ENCODE data around the gene TGFBR1.

Gene TGFBR1

DNA sequence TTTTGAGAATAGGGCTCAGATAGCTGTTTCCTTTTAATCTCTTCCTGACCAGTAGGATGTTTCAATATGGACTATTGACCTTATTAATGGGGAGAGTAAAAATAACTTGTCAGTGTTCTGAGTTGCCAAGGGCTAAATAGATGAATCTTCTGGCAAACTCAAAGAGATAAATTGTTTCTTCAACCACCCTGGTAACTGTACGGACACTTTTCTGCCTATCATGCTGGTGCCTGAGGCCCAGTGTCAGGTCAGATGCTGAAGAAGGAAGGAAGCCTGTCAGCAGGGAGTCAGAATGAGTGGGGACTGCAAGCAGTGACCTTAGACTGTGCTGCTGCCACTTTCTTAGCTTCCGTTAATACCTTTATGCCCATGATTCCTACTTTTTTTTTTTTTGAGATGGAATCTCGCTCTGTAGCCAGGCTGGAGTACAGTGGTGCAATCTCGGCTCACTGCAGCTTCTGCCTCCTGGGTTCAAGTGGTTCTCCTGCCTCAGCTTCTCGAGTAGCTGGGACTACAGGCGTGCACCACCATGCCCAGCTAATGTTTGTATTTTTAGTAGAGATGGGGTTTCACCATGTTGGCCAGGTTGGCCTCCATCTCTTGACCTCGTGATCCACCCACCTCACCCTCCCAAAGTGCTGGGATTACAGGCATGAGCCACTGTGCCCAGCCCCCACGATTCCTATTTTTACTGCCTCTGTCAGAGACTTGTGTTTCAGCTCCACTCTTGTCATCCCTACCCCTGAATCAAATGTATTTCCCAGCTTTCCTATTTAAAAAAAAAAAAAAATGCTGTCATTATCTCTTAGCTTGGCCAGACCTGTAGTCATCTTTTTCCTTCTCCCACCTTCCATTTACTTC, 33.7 kb downstream of the TGFBR1 start:
- no peak for FAIRE-seq

DNA sequence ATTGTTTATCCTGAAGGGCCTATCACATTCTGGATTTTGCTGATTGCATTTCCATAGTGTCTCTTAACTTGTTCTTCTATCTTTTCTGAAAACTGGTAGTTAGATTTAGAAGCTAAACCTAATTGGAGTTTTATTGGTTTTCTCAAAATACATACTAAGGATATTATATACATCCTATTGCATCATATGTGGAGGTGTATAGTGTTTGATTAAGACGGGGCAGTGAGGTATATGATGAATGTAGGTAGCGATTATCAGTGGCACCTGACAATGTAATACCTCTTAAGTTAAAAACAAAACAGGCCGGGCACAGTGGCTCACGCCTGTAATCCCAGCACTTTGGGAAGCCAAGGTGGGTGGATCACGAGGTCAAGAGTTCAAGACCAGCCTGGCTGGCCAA, 35.0 kb downstream of the TGFBR1 start:
- no peak for FAIRE-seq

DNA sequence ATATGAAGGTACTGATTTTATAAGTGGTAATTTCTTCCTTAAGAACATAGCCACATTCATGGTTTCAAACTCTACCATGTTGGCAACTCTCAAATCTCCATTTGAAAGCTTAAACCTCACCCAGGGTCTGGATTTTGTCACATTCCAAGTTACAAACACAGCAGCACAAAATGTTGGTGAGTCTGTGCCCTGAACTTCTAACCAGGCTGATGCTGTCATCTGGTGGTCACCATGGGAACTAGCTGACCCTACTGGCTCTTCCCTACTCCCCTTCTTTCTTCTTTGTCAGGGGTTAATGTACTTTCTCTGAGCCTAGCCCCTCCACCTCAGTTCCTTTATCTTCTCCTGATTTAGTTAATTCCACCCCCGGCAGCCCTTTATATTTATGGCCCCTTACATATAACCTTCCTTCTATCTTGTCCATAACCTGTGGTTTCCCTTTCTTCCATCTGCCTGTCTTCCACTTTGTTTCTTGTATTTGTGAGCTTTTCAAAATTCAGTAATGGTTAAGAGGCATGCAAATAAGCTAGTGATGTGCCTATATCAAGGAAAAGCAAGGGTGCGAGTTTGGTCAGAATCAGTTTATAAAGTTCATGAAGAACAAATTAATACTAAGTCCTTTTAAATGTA, 35.9 kb downstream of the TGFBR1 start:
- no peak for FAIRE-seq

DNA sequence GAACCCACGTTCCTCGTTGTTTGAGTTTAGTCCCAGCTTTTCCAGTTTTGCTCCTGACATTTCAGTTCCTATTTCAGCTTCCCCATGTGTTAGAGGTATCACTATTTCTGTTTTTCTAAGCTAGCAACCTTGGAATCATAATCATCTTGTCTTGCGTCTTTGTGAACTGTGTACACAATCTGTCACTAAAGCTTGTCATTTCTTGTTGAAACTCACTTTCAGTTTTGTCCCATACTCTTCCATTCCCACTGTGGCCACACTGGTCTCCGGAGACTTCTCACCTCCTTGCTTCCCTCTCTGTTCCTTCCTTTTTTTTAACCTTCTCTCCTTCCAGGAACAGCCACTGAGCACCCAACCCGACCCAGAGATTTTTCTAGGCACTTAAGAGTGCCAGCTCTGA, 36.9 kb downstream of the TGFBR1 start:
- FAIRE-seq = no peak

DNA sequence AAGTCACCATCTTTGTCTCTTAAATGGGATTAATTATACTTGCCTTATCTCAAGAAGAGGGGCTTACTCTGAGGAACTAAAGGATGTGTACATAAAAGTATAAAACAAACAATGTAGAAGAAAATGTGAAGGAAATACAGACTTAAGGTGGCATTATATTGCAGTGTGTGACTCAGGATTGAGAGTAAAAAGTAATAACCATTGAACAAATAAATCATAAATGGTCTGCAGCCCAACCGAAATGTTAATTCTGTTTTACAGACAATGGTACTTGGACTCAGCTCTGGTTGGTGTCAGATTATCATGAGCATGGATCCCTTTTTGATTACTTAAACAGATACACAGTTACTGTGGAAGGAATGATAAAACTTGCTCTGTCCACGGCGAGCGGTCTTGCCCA, 37.4 kb downstream of the TGFBR1 start:
- no peak for FAIRE-seq

DNA sequence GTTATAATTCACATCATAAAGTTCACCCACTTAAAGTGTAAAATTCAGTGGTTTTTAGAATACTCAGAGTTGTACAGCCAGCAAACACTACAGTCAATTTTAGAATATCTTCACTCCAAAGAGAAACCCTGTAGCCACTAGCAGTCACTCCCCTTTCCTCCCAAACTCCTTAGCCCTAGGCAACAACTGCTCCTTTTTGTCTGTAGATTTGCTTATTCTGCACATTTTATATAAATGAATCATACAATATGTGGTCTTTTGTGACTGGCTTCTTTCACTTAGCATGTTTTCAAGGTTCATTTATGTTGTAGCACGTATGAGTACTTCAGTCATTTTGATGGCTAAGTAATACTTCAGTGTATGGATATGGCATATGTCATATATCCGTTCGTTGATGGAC, 38.7 kb downstream of the TGFBR1 start:
- FAIRE-seq = no peak

DNA sequence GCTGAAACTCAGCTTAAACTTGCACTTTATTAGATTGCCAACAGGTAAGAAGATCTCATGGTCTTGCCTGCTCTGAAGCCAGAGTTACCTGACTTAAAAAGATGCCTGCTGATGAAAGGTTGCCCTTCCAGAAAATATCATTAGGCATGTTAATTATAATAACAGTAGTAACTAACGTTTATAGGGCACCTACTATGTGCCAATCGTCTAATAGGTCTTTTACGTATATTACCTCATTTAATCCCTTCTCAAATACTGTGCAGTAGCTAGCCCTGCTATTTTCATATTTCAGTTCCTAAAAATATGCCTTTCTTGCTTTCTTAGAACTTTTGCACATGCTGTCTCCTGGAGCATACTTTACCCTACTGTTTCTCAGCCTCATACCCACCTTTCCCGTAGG, 40.1 kb downstream of the TGFBR1 start:
- FAIRE-seq = no peak

DNA sequence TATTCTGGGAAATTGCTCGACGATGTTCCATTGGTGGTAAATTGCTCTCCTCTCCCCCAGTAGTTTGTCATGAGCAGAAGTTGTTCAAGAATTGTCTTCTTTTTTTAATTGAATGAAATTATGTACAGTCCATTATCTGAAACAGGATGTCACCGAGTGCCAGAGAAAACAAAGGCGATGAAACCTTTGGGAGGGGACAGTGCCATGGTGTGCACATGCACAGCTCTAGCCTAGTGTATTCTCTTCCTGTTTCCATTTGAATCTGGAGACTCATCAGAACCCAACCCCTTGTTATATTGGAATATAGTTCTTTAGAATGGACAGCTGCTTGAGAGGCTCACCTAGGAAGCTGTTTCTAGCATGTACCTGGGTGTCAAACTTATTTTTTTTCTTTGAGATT, 41.7 kb downstream of the TGFBR1 start:
- no peak for FAIRE-seq

DNA sequence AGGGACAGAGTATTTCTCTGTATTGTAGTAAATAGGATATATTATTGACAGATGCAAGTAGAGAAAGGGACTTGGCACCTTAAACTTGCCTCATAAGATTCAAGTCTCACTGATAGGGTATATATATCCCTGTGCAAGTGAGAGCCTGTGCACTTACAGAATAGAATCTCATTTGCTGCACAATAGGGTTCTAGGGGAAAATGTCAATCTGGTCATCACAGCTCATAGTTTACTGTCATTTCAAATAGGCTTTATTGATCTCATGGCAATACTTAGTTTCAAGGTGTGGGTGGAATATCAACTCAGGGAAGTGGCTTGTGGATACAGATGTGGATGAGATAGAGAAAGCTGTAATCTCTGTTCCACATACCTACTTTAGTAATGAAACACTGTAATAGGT, 42.3 kb downstream of the TGFBR1 start:
- FAIRE-seq = no peak

DNA sequence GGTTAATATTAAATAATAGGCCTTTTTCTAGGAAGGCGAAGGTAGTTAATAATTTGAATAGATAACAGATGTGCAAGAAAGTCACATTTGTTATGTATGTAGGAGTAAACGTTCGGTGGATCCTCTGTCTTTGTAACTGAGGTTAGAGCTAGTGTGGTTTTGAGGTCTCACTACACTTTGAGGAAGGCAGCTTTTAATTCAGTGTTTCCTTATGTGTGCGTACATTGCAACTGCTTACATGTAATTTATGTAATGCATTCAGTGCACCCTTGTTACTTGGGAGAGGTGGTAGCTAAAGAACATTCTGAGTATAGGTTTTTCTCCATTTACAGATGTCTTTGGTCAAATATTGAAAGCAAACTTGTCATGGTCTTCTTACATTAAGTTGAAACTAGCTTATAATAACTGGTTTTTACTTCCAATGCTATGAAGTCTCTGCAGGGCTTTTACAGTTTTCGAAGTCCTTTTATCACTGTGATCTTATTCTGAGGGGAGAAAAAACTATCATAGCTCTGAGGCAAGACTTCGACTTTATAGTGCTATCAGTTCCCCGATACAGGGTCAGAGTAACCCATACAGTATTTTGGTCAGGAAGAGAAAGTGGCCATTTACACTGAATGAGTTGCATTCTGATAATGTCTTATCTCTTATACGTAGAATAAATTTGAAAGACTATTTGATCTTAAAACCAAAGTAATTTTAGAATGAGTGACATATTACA, 45.7 kb downstream of the TGFBR1 start:
- FAIRE-seq = no peak

DNA sequence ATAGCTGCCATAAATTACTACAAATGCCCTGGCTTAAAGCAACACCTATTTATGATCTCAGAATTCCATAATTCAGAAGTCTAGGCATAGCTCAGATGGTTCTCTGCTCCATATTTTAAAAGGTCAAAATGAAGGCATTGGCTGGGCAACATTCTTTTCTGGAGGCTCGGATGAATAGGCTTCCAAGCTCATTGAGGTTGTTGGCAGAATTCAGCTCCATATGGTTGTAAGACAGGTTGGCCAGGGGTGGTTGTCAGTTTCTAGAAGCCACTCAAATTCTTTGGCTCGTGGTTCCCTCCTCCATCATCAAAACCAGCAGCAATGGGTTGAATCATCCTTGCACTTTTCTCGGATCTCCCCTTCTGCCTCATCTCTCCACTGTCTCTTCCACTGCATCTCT, 49.4 kb downstream of the TGFBR1 start:
- no peak for FAIRE-seq

DNA sequence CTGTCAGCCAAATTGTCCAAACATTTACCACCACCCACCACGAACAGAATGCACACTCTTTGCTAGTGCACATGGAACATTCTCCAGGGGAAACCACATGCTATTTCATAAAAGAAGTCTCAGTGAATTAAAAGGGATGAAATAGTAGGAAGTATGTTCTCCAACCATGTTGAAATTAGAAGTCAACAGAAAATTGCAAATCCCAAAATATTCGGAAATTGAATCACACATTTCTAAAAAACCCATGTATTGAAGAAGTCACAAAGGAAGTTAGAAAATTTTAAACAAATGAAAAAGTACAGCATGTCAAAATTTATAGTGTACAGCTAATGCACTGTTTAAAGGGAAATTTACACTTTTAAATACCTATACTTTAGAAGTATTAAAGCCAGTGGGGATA, 50.8 kb downstream of the TGFBR1 start:
- no peak for FAIRE-seq

DNA sequence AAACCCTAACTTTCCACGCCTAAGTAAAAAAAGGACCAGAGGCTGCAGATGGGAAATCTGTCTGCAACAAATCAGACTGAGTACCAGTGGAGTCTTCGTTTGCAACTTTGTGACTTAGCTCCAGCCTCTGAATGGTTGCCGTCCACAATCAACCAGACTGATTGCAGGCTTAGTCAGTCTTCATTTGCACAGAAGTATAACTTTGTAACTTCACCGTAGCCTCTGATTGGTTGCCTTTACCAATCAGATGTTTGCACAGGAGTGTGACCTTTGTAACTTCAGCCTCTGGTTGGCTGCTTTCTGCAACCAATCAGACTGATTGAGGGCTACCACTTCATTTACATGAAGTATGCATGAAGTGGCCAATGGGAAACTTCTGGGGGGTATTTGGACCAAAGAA, 53.7 kb downstream of the TGFBR1 start:
- FAIRE-seq = no peak

DNA sequence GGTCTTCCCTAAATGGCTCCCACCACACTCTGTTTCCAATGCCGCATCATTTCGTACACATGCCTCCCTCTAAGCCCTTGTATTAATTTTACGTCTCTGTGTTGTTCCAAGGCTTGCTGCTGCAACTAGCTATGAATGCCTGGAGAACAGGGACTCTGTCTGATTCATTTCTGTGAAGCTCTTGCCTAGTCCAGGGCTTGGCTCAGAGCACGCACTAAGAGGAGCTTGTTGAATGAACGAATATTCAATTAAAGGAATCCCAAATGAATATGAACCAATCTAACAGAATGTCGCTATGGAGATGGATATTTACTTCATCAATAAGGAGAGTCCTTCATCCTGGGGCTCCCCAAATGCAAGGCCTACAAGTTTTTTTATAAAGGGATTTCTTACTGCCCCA, 55.3 kb downstream of the TGFBR1 start:
- FAIRE-seq = no peak

DNA sequence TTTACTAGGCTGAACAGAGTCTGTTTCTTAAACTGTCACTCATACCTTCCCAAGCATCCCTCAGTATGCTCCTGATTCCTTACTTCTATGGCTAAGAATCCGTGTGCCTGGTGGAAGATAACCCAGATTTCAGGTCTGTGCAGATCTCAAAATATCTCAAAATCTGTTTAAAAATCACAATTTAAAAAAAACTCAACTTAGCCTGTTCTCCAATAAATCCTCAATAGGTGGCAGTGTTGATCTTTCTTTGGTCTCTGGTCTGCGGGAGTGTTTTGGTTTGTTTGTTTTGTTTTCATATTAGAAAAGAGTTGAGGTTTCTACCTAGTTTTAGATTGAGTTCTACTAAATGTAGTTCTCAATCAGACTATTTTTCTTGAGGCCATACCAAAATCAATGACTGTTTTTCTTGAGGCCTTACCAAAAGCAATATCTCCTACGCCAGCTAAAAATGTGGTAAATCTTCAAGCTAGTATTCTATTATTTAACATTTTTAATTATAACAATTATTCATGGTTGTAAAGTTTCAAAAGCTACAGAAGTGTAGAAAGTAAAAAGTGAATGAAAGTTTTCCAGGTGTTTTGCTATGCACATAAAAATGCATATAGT, 57.9 kb downstream of the TGFBR1 start:
- FAIRE-seq = no peak

DNA sequence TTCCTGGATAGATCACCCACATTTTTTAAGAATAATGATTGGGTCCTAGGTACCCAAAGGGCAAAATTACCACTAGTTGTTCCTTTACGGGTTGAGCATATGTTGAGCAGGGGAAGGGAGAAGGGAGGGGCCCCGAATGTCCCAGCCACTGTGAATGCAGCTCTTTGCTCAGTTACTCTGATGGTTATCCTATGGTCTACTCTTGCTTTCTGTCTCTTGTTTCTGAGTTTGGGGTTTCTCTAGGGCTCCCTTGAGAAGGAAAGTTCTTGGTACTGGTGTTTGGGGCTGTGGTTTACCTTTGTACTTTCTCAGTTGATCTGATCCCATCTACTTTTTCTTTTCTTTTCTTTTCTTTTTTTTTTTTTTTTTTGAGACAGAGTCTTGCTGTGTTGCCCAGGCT, 61.2 kb downstream of the TGFBR1 start:
- no peak for FAIRE-seq

DNA sequence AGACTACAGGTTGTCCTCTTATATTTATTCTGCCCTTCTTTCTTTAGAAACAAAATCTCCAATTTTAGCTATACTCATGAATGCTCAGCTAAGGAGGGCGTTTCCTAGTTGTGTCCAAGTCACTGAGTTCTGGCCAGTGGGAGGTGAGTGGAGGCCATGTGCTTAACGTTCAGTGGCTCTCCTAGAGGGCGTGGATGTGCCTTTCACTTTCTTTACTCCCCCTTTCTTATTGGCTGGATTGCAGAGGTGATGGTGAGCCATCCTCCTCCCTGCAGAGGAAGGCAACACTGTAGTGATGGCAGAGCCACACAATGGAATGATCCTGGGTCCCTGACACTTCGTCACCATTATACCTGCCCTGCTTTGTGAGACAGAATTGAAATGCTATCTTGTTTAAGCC, 62.2 kb downstream of the TGFBR1 start:
- FAIRE-seq = no peak

DNA sequence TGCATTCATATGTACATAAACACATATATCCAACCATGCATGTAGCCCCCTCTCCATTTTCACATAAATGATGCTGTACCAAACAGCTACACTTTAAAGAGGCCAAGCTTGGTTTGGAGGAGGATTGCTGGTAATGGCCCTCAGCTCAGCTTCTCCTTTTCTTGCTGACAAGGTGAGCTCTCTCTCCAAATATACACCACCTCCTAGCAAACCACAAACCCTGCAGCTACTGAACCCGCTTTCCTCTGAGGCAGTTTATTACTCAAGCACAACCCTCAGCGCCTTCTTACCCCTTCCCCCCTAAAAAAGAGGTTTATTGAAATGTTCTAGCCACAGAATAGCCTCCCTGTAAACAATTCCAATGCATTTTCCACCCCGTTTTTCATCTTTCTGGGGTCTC, 62.8 kb downstream of the TGFBR1 start:
- FAIRE-seq = no peak

DNA sequence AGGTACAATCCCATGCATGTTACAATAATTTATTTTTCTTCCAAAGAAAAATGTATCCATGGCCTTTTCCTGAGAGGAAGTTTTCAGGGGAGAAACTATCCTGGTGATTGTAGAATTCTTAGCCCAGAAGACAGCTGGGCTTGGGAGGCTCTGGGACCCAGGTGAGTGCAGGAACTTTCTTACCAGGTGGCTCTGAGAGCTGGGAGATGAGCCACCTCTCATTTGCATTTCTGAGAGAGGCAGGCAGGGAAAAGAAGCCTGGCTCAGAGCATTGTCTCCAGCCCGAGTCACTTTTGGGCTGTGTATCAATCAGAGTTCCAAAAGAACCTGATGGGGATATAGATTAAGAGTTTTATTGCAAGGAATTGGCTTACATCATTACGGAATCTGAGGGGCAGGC, 64.2 kb downstream of the TGFBR1 start:
- FAIRE-seq = no peak

DNA sequence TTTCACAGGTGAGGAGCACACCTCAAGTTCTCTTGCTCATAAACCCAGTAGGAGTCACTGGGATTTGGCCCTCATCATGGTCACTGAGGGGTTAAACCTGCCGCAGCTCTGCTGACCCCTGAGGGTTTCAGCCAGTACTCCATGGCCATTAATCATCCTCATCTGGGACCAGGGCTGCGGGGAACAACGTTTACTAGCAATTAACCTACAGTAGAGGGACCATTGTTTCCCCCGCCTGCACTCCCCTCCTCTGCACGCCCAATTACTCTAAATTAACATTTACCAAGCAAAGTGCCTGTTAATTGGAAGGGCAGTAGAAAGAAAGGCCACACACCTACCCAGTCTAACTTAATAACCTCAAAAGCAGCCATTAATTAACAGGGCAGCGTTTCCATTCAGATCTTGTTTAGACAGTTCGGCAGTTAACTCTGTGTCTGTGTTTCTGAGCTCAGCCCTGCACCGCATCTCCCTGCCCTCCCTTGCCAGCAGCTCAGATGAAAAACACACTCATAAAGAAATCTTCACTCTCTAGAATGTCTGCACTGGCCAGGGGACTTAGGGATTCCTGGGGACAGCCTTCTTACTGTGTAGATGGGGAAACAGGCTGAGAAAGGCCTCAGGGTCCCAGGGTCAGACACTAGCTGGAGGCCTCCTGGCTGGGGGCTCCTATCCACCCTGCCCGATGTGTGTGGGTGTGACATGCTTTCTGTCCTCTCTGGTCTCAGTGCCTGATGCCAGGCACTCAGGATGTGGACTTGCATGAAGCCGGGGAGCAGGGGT, 65.3 kb downstream of the TGFBR1 start:
- no peak for FAIRE-seq

DNA sequence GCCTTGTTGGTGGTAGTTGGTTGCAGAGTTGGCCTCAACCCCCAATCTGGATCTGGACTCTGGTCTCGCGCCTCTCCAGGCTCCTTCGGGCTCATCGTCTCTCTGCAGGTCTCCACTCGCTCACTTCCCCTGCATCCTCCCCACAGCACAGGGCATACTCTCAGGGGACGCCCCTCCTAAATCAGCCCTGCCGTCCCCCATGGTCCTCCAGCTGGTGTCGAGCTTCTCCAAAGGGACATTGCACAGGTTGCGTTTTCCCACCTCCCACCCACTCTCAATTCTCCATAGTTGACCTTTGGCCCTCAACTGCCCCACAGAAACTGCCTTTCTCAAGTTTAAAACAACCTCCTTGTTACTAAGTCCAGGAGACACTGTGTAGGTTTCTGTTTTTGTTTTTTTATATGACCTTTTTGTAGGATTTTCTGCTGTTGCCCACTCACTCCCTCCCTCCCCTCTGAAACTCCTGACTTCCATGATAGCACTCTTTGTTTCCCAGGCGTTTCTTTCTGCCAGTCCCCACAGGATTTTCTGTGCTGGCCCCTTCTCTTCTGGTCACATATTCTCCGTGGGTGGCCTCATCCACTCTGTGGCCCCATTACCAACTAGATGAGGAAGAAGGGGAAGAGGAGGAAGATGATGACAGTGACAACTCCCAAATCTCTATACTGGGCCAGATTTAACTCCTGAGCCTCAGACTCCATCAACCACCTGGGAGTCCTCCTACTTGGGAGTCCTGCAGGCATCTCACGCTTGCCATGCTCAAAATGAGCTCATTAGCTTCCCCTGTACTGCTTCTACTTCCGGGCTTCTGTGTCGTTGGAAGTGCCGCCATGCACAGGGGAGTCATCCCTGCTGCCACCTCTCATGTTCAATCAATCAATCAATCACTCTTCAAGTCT, 66.6 kb downstream of the TGFBR1 start:
- no peak for FAIRE-seq

Data from colon (tissue), 2 donors.